ENCODE data around the gene ADAMTS8. TPM values are rescaled to one million over a fixed set of nuclear protein-coding genes. Genes with fewer than 3 reads are reported as not detected.
A peak's percentile ranks its signal among the peaks of the same experiment; 100 is the strongest.

The ADAMTS8 gene
- polyA plus RNA-seq, 2 of the 4 experiments (the other 2 are of a cell fraction) = 0.17 to 0.26 TPM

DNA sequence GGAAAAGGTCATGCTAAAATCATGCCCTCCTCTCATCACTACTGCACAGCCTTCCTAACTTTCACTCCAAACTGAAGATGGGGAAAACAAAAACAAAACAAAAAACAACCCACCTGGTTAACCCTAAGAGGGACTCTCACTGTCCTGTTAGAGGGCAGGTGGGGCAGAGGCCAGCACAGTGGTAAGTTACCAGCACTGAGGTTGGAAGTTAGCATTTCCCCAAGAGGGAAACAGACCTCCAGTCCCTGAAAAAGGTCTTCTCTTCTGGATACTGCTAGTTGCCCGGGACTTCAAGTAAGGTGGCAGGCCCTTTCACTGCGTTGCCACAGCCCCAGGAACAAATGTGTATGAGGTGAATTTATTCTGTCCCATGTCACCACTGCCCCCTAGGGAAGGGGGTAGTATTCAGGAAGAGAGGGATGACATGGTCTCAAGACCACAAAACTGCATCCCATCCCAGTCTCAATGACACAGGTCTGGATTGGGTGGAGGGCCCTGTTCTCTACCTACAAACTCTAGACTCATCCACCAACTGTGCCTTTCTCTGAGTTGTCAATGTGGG lies 792 bp upstream of the ADAMTS8 start (continued):
- no peak for TF ChIP-seq HEYL (CRISPR knock-in tag; IDR thresholded peaks at IDR 0.05)

DNA sequence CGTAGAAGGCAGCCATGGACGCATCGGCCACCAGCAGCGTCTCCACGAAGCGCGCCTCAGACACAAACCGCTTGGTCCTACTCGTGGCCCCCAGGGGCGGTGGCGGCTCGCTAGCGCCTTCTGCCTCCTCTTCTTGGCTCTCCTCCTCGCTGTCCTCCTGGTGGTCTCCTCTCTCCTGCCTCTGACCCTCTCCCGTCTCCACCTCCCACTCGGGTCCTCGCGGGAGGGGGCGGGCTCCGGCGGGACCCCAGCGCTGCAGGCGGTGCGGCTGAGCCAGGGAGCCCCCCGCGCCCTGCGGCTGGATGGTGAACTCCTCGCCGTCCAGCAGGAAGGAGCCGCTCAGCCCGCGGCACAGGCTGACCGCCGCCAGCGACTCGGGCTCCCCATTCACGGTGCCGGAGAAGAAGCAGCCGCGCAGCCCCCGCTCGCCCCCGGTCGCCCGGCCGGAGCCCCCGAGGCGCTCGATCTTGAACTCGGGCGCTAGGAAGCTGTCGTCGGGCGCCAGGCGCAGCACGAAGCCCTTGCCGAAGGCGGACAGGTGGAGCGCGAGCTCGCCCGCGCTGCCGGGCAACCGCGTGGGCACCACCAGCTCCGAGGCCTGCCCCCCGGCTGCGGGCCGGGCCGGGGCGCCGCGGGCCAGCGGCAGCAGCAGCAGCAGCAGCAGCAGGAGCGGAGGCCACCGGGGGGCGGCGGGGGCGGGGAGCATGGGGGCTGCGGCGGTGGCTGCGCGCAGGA lies 661 bp downstream of the ADAMTS8 start:
- CTCF ChIA-PET = interaction anchor here (1.3 to 25.6 kb wide), 6 partner anchors 11 to 438 kb away, joined by 4 to 732 read pairs (median 5); no protein-coding TSS in a partner anchor
- ATAC-seq = peak; percentile 31 to 59; a peak in 3 of 6 replicates

More for the DNA sequence above, 661 bp downstream of the ADAMTS8 start:
- 0% methylated on average over 7 of the region's 84 CpGs for WGBS (ENCODE audit: missing lambda C conversion rate)
- no peak for TF ChIP-seq JUNB (IDR thresholded peaks at IDR 0.05)
- no peak for TF ChIP-seq MYC (IDR thresholded peaks at IDR 0.05; ENCODE audit: borderline replicate concordance, low read length)
- TF ChIP-seq, protein P1, sequence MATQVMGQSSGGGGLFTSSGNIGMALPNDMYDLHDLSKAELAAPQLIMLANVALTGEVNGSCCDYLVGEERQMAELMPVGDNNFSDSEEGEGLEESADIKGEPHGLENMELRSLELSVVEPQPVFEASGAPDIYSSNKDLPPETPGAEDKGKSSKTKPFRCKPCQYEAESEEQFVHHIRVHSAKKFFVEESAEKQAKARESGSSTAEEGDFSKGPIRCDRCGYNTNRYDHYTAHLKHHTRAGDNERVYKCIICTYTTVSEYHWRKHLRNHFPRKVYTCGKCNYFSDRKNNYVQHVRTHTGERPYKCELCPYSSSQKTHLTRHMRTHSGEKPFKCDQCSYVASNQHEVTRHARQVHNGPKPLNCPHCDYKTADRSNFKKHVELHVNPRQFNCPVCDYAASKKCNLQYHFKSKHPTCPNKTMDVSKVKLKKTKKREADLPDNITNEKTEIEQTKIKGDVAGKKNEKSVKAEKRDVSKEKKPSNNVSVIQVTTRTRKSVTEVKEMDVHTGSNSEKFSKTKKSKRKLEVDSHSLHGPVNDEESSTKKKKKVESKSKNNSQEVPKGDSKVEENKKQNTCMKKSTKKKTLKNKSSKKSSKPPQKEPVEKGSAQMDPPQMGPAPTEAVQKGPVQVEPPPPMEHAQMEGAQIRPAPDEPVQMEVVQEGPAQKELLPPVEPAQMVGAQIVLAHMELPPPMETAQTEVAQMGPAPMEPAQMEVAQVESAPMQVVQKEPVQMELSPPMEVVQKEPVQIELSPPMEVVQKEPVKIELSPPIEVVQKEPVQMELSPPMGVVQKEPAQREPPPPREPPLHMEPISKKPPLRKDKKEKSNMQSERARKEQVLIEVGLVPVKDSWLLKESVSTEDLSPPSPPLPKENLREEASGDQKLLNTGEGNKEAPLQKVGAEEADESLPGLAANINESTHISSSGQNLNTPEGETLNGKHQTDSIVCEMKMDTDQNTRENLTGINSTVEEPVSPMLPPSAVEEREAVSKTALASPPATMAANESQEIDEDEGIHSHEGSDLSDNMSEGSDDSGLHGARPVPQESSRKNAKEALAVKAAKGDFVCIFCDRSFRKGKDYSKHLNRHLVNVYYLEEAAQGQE (IDR thresholded peaks at IDR 0.05) = no peak
- no peak for TF ChIP-seq EP300 (IDR thresholded peaks at IDR 0.05)
- TF ChIP-seq USF2 (IDR thresholded peaks at IDR 0.05) = no peak
- no peak for TF ChIP-seq HOXA7 (CRISPR knock-in tag; IDR thresholded peaks at IDR 0.05)
- no peak for TF ChIP-seq POLR2AphosphoS2 (conservative IDR thresholded peaks at IDR 0.05; ENCODE audit: low read length)
- TF ChIP-seq SMC3 (IDR thresholded peaks at IDR 0.05) = peak; percentile 22; the same call in 1 of the 3 replicates
- no peak for TF ChIP-seq HEYL (CRISPR knock-in tag; IDR thresholded peaks at IDR 0.05)
- no peak for TF ChIP-seq CTCF (IDR thresholded peaks at IDR 0.05)
- TF ChIP-seq HOXB13 (CRISPR knock-in tag; IDR thresholded peaks at IDR 0.05; ENCODE audit: low read depth) = no peak
- TF ChIP-seq, protein P2, sequence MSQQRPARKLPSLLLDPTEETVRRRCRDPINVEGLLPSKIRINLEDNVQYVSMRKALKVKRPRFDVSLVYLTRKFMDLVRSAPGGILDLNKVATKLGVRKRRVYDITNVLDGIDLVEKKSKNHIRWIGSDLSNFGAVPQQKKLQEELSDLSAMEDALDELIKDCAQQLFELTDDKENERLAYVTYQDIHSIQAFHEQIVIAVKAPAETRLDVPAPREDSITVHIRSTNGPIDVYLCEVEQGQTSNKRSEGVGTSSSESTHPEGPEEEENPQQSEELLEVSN (IDR thresholded peaks at IDR 0.05; ENCODE audit: borderline replicate concordance, low read depth) = 0 out of 2 replicates have a peak, but pooled peaks have one; percentile 23
- TF ChIP-seq RAD21 (conservative IDR thresholded peaks at IDR 0.05 in 1 of 2, IDR thresholded peaks at IDR 0.05 in 1 of 2) = peak in 1 of 2 experiments; percentile 32; a peak in 4 of 5 replicates
- no peak for TF ChIP-seq NPAS2 (CRISPR knock-in tag; IDR thresholded peaks at IDR 0.05; ENCODE audit: borderline replicate concordance)
- TF ChIP-seq ZSCAN20 (CRISPR knock-in tag; IDR thresholded peaks at IDR 0.05) = no peak
- H3K4me3 ChIP-seq = peak overlapping the region; percentile 50
- DNase-seq (ENCODE audit: low read depth in 1 of 2, low spot score in 1 of 2) (no peak), FAIRE-seq (no peak)
- H3K4me1 ChIP-seq = peaks cover 9% of the 10 kb centered on the region; the same call in 2 of the 3 replicates
- no peaks in the 10 kb centered on the region for H3K9me3 ChIP-seq
- H3K4me2 ChIP-seq = peak overlapping the region; percentile 96
- POLR2A ChIA-PET = no interaction called here
- peak overlapping the region; percentile 40 to 71; a peak in 3 of 6 replicates for H3K27ac ChIP-seq

All from A549 (cell line).